Activated CD4-positive, alpha-beta T cell treated with anti-CD3 and anti-CD28 coated beads, Interleukin-2, amount 50 U/mL, for 24 hours (primary cell): ENCODE data around the gene ANO2.

Experiments
- DNase-seq, 2 donors: peaks; one replicate each; pipeline ENCODE4 v3.0.0-alpha.2; 2020; ENCODE audit warnings: low read depth in 1 of 2, low spot score in 1 of 2

ANO2 gene

DNA sequence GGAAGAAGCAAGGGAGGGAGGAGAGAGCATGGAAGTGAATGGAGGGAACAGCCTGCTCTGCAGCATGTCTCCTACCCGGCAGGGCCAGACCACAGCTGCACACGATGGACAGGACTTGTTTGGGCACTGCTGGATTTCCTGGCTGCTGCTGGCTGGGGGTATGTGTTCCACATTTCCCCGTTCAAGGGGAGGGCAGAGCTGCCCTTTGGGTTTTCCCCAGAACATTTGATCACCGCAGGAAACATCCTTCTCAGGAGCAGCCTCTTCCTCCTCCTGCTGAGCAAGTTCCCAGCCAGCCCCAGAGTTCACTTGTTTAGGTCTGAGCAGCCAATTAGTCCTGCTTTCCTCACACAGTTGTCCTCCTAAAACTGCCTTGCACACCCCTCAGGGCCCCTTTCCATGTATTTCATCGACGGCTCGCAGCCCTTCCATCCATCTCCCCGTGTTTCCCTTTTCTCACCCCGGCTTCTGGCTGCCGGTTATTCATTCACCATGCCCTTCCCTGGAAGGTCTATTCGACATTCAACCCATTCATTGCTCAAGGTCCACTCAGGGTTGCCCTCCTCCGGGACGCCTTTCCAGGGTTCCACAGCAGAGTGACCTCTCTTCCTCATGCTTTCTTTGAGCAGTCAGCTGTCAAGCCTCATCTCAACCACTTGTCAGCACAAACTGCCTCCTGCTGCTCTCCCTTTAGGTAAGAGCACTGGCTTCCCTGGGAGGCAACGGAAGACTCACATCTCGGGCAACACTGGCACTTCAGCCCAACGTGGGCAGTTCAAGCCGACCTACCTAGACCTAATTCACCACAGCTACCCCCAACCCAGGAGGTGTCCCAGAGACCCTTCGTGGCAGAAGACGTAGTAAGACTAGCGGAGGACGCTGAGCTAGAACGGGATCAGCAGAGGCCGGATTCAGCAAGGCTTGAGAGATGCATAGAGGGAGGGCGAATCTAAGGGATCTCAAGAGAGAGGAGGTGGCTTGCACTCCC lies 20.1 kb upstream of the ANO2 start:
- DNase-seq: no peak

DNA sequence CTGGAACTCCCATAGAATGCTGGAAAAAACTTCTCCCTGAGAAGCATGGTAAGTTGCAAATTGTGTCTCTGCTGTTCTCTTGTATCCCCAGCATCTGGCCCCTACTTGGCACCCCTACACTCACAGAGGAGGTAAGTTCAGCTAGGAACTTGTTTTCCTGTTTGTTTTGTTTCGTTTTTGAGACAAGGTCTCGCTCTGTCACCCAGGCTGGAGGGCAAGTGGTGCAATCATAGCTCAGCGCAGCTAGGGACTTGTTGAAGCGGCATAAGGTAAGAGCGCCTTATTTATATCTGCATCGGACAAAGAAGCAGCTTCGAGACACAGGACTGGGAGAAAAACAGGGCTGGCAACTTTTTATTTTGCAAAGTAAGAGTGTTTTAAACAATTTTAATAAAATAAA lies 18.5 kb upstream of the ANO2 start:
- DNase-seq: no peak

DNA sequence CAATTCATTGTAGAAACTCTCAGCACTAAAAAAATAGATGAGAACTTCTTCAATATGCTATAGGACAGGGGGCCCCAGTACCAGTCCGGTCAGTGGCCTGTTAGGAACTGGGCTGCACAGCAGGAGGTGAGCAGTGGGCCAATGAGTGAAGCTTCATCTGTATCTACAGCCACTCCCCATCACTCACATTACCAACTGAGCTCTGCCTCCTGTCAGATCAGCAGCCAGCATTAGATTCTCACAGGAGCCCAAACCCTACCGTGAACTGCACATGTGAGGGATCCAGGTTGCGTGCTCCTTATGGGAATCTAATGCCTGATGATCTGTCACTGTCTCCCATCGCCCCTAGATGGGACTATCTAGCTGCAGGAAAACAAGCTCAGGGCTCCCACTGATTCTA lies 15.7 kb upstream of the ANO2 start:
- DNase-seq: no peak

DNA sequence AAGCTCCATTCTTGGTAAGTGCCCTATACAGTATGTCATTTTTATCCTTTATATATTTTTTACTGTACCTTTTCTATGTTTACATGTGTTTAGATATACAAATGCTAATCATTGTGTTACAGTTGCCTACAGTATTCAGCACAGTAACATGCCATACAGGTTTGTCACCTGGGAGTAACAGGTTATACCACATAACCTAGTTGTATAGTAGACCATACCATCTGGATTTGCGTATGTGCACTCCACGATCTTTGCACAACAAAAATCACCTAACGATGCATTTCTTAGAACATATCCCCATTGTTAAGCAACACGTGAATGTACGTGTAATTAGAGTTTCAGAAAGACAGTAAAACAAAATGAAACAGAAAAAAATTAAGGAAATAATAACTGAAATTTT lies 11.9 kb upstream of the ANO2 start:
- no peak for DNase-seq

- no peak for DNase-seq
These were observed 9.6 kb upstream of the ANO2 start for GRCh38 chr12:5954661-5955060.

DNA sequence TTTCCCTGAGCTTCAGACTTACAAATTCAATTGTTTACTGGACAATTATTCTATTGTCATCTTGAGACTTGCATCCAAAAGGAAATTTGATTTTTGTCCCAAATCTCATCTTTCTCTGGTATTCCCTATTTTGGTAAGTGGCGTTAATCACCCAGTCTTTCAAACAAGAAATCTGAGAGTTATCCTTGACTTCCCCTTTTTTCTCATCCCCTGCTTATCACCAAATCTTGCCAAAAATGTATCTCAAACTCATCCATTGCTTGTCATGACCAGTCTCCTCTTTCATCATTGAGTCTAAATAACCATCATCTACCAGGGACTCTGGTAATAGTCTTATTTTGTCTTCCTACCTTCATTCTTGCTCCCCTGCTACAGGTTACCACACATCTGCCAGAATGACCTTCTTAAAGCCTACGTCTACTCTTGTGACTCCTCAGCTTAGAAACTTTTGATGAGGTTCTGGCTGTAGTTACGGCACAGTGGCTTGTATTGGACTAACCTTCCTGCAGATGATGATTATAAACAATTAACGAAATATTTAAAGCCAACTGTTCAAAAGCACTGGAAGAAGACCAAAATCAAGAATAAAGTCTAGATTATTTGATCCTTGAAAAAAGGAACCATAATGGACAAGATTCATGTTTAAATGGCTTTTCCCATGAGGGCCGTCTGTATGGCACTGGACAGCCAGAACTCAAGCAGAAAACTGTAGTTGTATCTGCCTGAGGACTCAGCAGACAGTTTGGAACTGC lies 9.0 kb upstream of the ANO2 start:
- no peak for DNase-seq

DNA sequence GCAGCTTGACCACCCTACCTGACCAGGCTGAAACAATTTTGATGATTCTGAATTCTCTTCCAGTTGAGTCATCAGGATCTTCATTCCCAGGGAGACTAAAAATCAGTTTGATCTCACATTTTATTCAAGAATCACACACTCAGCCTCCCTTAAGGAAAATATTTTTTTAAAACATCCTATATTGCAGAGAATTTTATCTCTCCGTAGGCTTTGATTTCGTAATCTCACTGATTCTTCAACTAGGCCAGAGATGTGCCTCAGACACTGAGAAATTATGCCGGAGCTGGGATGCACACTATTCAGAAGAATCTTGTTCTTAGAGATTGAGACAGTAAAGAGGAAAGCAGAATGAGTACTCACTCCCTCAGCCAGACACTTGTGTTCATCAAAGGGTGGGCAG lies 7.0 kb upstream of the ANO2 start:
- no peak for DNase-seq

- no peak for DNase-seq
These were observed 3.6 kb upstream of the ANO2 start for GRCh38 chr12:5948696-5949095.

- no peak for DNase-seq
These were observed 1.9 kb upstream of the ANO2 start for GRCh38 chr12:5947006-5947405.

GRCh38 chr12:5946388-5946787 lies 1.3 kb upstream of the ANO2 start:
- no peak for DNase-seq

DNA sequence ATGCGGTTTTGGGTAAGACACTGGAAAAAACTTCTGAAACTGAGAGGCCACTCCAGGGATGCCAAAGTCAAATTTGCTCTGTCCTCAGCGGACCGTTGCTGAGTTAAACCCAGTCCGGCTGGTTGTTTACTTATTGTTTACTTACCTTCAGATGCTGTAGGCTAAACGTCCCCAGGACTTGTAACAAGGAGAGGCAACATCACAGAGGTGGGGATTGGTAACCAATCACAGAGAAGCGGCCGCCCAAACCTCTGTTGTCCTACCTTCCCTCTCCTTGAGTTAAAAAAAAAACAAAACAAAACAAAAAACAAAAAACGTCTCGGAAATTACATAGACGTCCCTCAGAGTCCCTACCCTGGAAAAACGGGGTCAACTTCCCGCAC lies 380 bp downstream of the ANO2 start:
- no peak for DNase-seq

DNA sequence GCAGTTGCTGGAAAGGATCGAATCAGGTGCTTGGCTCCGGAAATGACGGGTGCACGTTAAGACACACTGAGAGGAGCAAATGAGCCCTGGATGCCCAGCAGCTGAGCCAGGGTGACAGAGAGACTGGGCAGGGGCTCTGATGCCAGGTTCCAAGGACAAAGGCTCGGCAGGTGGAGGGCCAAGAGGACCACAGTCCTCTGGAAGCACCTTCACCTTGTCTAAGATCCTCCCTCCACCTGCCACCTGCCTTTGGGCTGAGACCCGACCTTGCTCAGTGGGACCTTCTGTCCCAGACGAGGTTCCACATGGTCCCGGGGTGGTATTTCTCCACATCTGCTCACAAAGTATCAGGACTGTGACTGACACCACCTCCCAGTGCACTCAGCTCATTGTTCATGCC lies 1.0 kb downstream of the ANO2 start:
- DNase-seq: no peak

GRCh38 chr12:5941907-5942306 lies 3.2 kb downstream of the ANO2 start:
- no peak for DNase-seq

DNA sequence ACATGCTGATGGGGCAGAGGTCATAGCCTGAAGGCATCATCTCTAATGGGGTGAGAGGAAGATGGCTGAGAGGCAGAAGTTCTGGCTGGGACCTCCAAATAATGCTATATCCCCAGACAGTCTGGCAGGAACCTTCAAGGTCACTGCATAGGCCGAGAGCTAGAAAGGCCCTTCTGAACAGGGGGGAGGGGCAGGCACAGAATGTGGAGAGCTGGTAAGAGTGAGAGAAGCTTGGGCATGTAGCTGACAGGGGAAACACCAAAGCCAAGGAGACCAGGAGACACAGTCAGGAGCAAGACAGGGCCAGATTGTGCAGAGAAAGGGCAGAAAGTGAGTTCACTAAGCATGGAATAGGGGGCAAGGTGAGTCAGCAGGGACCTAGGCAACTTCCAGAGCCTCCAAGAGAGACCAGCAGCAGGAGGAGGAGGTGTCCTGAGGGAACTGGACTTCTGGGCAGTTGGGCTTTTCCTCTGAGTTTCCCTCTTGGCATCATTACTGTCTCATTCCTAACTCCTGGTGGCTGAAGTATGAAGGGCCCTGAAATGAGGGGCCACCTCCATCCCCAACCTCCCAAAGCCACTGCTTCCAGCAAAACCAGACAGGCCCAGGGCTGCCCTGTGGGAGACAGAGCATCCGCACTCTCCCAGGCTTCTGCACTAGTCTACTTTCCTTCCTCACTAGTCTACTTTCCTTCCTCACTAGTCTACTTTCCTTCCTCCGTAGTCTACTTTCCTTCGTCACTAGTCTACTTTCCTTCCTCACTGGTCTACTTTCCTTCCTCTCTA lies 17.1 kb downstream of the ANO2 start:
- no peak for DNase-seq

- no peak for DNase-seq
These were observed 19.4 kb downstream of the ANO2 start for GRCh38 chr12:5925646-5926045.

DNA sequence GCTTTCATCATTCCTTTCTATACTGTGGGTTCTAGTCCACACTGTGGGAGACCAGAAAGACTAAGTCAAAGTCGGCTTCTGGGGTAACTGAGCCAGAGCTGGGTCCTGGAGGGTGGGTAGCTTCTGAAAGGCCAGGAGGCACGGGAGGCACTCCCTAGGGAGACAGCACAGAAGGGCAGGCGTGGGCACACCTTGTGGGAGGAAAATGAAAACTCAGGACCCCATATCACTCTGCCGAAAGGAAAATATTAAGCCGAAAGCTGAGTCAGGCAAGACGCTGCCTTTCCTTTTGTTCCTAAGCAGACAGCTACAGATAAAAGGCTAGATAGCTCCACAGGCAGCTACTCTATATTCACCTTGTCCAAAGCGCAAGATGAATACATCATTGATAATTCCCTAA lies 20.7 kb downstream of the ANO2 start:
- no peak for DNase-seq

DNA sequence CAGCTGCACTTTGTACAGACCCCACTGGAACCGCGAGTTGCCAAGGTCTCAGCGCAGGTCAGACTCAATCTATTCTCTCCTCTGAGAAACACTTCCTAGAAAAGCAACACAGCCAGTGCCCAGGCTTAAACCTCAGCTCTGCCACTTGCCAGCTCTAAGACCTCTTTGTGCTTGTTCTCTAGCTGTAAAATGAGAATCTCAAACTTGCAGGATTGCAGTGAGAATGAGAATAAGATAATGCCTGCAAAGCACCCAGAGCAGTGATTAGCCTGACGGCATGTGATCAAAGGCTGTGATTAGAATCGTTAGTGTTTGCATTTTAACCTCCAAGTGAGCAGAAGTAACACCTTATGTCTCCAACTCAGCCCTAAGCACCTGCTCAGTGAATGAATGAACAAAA lies 21.3 kb downstream of the ANO2 start:
- DNase-seq: no peak

DNA sequence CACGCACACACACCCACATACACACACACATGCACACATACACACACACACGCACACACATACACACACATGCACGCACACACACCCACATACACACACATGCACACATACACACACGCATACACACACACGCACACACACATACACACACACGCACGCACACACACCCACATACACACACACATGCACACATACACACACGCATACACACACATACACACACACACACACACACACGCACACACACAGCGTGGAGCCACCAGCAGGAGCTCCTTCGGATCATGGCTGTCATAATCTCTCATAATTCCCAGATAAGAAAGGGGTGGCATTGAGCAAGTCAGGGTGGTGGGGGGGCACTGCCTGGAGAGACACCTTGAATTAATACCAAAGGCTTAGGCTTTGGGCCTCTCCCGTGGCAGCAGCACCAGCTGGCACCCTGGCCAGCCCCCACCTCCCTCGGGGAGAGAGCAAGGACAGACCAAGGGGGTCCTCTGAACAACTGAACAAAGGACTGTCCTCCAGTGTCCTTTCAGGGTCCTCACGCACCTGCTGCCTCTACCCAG lies 21.9 kb downstream of the ANO2 start:
- no peak for DNase-seq

DNA sequence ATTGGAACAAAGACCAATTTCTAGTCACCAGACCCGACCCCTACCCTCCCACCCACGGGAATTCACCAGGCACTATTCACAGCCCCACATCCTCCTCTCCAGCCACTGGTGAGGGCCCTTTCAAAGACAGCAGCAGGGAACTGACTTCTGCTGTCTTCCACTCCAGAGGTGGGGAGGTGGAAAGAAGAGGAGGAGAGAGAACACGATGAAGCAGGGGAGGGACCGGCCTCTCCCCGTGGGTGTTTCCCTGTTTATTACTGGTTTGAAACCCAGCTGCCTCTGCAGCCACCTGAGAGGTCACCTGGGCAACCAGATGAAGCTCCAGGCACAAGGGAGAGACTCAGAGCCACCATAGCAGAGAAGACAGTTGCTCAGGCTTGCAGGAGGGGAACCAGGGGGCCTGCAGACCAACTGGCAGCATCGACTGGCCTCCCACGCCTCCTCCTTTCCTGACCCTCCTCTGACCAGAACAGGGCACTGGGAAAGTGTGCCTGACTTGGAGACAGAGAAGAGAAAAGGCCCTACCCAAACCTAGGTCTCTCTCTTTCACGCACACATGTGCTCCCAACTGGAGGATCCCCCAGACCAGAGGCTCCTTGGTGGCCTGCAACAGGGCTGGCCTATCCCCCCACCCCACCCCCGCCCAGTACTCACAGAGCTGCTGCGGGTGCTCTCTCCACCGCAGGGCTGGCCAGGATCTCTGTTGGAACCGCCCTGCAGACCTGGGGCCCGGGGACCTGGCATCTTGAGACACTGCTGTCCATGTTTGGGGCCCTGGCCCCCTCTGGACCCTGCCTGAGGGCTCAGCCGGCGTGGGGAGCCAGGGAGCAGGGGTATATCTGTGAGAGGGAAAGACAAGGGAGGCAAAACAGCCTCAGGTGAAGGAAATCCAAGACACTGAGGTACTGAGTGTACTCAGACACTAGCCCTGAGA lies 22.8 kb downstream of the ANO2 start:
- DNase-seq: no peak
